HepG2 (cell line): ENCODE measurements around the gene TMC4. TPM values are rescaled to one million over a fixed set of nuclear protein-coding genes. Genes with fewer than 3 reads are reported as not detected.

ENCODE experiments used
- ATAC-seq: fragments of 200-7000 bp; cut with Tn5 transposase; 3 replicates; pipeline ENCODE4 v1.9.1; 2020; ENCODE audit warnings: mild to moderate bottlenecking, moderate library complexity
- BruUV-seq: library from RNA; stranded (reverse); fragments of 400-500 nt; replicated peaks from 2 replicates; lab custom pipeline; 2021; lab: Mats Ljungman, UMichigan
- CTCF ChIA-PET: fragments of 300-600 bp; formaldehyde crosslinking; extraction: SDS; loops from one replicate; lab custom pipeline; 2021; ENCODE audit warnings: low total read pairs, inconsistent platforms, low intra/inter-chr PET ratio; lab: Yijun Ruan, JAX
- POLR2A ChIA-PET: fragments of 350-600 bp; sonication (Branson Sonifier 250); formaldehyde crosslinking; loops from one replicate; lab custom pipeline; 2020; ENCODE audit warnings: antibody characterized with exemption, inconsistent platforms; lab: Yijun Ruan, JAX
- DNase-seq: peaks from one replicate; pipeline ENCODE4 v3.0.0-alpha.2; 2015; ENCODE audit warnings: low spot score
- FAIRE-seq: peaks from 3 replicates; lab custom pipeline; 2011; peaks lifted over from hg19 to GRCh38; lab: Jason Lieb, UNC
- H2AFZ ChIP-seq: one replicate; pipeline ENCODE4 v1.6.1; 2011; ENCODE audit warnings: low read length, inconsistent platforms
- H3K27ac ChIP-seq: fragments of 300-600 bp; 3 replicates; pipeline ENCODE4 v1.8.0; 2011; ENCODE audit warnings: mixed run types, mild to moderate bottlenecking, mixed read lengths, low read length, inconsistent platforms; ENCODE audit not compliant: insufficient read depth; ENCODE audit errors: extremely low read length
- H3K27me3 ChIP-seq, 2 experiments: fragments of 200-600 bp in 1 of 2; 2 replicates in 1 of 2; 3 replicates in 1 of 2; pipeline versions ENCODE4 v1.6.0 to v1.8.0; 2011; ENCODE audit warnings: low read length in 2 of 2, mild to moderate bottlenecking in 2 of 2, moderate library complexity in 2 of 2, inconsistent platforms in 1 of 2; ENCODE audit not compliant: insufficient read depth in 2 of 2, control insufficient read depth in 1 of 2
- H3K36me3 ChIP-seq, 2 experiments: fragments of 200-600 bp in 1 of 2; replicated peaks in 1 of 2; 2 replicates in 1 of 2; 3 replicates in 1 of 2; pipeline versions ENCODE4 v1.5.1 to v1.8.0; 2011; ENCODE audit warnings: low read length in 2 of 2, inconsistent platforms in 1 of 2; ENCODE audit not compliant: insufficient read depth in 2 of 2, control insufficient read depth in 1 of 2
- H3K4me1 ChIP-seq: 2 replicates; pipeline ENCODE4 v1.5.1; 2012; ENCODE audit warnings: low read length, inconsistent platforms; ENCODE audit not compliant: insufficient read depth
- H3K4me2 ChIP-seq: 2 replicates; pipeline ENCODE4 v1.6.0; 2011; ENCODE audit warnings: low read depth, low read length, inconsistent platforms
- H3K4me3 ChIP-seq, 3 experiments: fragments of 200-600 bp in 1 of 3; sonication (generic), shearing (Covaris generic) in 1 of 3; replicated peaks in 1 of 3; 2 replicates each; pipeline ENCODE4 v1.5.1; 2011 to 2016; ENCODE audit warnings: low read length in 3 of 3, inconsistent platforms in 2 of 3, low read depth in 2 of 3, mild to moderate bottlenecking in 2 of 3, control low read depth in 1 of 3, mixed read lengths in 1 of 3; ENCODE audit not compliant: insufficient read depth in 1 of 3
- H3K79me2 ChIP-seq: one replicate; pipeline ENCODE4 v1.6.1; 2011; ENCODE audit warnings: low read length, inconsistent platforms; ENCODE audit not compliant: insufficient read depth
- H3K9ac ChIP-seq: 2 replicates; pipeline ENCODE4 v1.6.0; 2011; ENCODE audit warnings: mild to moderate bottlenecking, low read depth, low read length, inconsistent platforms; ENCODE audit not compliant: insufficient read depth
- H3K9me3 ChIP-seq: 2 replicates; pipeline ENCODE4 v1.5.1; 2012; ENCODE audit warnings: mild to moderate bottlenecking, low read length
- H4K20me1 ChIP-seq: 2 replicates; pipeline ENCODE4 v1.6.0; 2011; ENCODE audit warnings: inconsistent platforms, mild to moderate bottlenecking, low read length, moderate library complexity; ENCODE audit not compliant: insufficient read depth
- CSRNP1 ChIP-seq: sonication (generic); formaldehyde crosslinking; IDR thresholded peaks from 2 replicates; pipeline ENCODE4 v1.8.1; 2023; ENCODE audit warnings: mild to moderate bottlenecking, missing genetic modification reagents
- JUNB ChIP-seq: sonication (generic); formaldehyde crosslinking; IDR thresholded peaks from 2 replicates; pipeline ENCODE4 v1.8.0; 2022; ENCODE audit warnings: missing genetic modification reagents, mild to moderate bottlenecking, borderline replicate concordance
- KLF16 ChIP-seq, 2 experiments: sonication (generic) in 1 of 2; formaldehyde crosslinking in 1 of 2; IDR thresholded peaks; 2 replicates each; pipeline versions ENCODE4 v1.6.1 to v1.8.0; 2016 to 2023; ENCODE audit warnings: missing genetic modification reagents in 2 of 2, missing compliant biosample characterization in 1 of 2
- NFRKB ChIP-seq: fragments of 450-650 bp; IDR thresholded peaks from 2 replicates; pipeline ENCODE4 v1.6.1; 2017
- NR2F2 ChIP-seq: IDR thresholded peaks from 2 replicates; pipeline ENCODE4 v1.6.1; 2012; ENCODE audit warnings: low read depth, inconsistent platforms, borderline replicate concordance
- REPIN1 ChIP-seq: sonication (generic); formaldehyde crosslinking; IDR thresholded peaks from 2 replicates; pipeline ENCODE4 v1.8.0; 2022; ENCODE audit warnings: missing genetic modification reagents, low read depth, mild to moderate bottlenecking, borderline replicate concordance
- THYN1 ChIP-seq: sonication (generic); formaldehyde crosslinking; IDR thresholded peaks from 2 replicates; pipeline ENCODE4 v1.8.1; 2023; ENCODE audit warnings: low read depth, mild to moderate bottlenecking, moderate library complexity, missing genetic modification reagents, borderline replicate concordance
- ZGPAT ChIP-seq: IDR thresholded peaks from 2 replicates; pipeline ENCODE4 v1.6.1; 2016; ENCODE audit warnings: mild to moderate bottlenecking
- ZNF552 ChIP-seq: sonication (generic); formaldehyde crosslinking; IDR thresholded peaks from 2 replicates; pipeline ENCODE4 v1.9.0; 2022; ENCODE audit warnings: missing genetic modification reagents, mild to moderate bottlenecking, borderline replicate concordance
- ZNF569 ChIP-seq: sonication (generic); formaldehyde crosslinking; IDR thresholded peaks from 2 replicates; pipeline ENCODE4 v1.5.0; 2020; ENCODE audit warnings: mild to moderate bottlenecking, missing genetic modification reagents, moderate library complexity, borderline replicate concordance
- ZNF619 ChIP-seq: sonication (generic); formaldehyde crosslinking; IDR thresholded peaks from 2 replicates; pipeline ENCODE4 v1.4.0; 2020; ENCODE audit warnings: mild to moderate bottlenecking, missing genetic modification reagents
- ZSCAN21 ChIP-seq: sonication (generic); formaldehyde crosslinking; IDR thresholded peaks from 2 replicates; pipeline ENCODE4 v1.8.0; 2022; ENCODE audit warnings: mild to moderate bottlenecking, missing genetic modification reagents, moderate library complexity, borderline replicate concordance
- ZSCAN31 ChIP-seq: sonication (generic); formaldehyde crosslinking; IDR thresholded peaks from 2 replicates; pipeline ENCODE4 v1.5.0; 2020; ENCODE audit warnings: low read depth, mild to moderate bottlenecking, missing genetic modification reagents
- WGBS: methylation state at CpG from one replicate; pipeline ENCODE4 v1.1.6; 2017; ENCODE audit warnings: low lambda C conversion rate; 5-methylcytosine and 5-hydroxymethylcytosine counted together
- in situ Hi-C: cut with HindIII; loops from 2 replicates; pipeline ENCODE4 v1.10.0; 2017; ENCODE audit warnings: low pct_unique_long_range_greater_than_20kb; ENCODE audit not compliant: extremely low pct_ligation_motif_present
- intact Hi-C: fragments of 100-400 bp; cut with micrococcal nuclease; formaldehyde crosslinking; loops from one replicate; pipeline ENCODE4 v1.10.0; 2022; ENCODE audit not compliant: unreplicated experiment
- polyA plus RNA-seq, 8 experiments: library from polyadenylated mRNA; depleted of rRNA in 3 of 8; stranded (reverse) in 7 of 8; unstranded in 1 of 8; fragments of >200 nt; fragmentation: Illumina TruSeq in 4 of 8; extraction: Trizol in 4 of 8; gene quantifications; 2 replicates each; pipeline versions ENCODE4 v1.2.1 to v1.2.3, GENCODE V29; 2011 to 2016; ENCODE audit warnings: low read depth in 4 of 8, missing spikeins in 1 of 8, mixed read lengths in 1 of 8; ENCODE audit not compliant: insufficient read depth in 1 of 8
- total RNA-seq, 5 experiments: library from RNA; depleted of rRNA; stranded (reverse); fragments of >200 nt; fragmentation: Illumina TruSeq; extraction: Trizol; gene quantifications; 2 replicates each; pipeline ENCODE4 v1.2.3, GENCODE V29; 2016; ENCODE audit warnings: low read depth in 1 of 5
- TF ChIP-seq, protein P1 (sequence below): sonication (generic); formaldehyde crosslinking; conservative IDR thresholded peaks from 2 replicates; pipeline ENCODE4 v1.4.0; 2020; ENCODE audit warnings: missing genetic modification reagents
- TF ChIP-seq, protein P2 (sequence below): sonication (generic); formaldehyde crosslinking; IDR thresholded peaks from 2 replicates; pipeline ENCODE4 v1.4.0; 2020; ENCODE audit warnings: mild to moderate bottlenecking, missing genetic modification reagents

Gene TMC4
- total and polyA plus RNA-seq, 2 of the 13 experiments (the other 11 are each of a cell fraction or from before 2014, with no cell fraction given) = 0.13 to 0.24 TPM

GRCh38 chr19:54136086-54136863 lies 36.7 kb downstream of the TMC4 start:
- 3% methylated on average over 23 of the region's 30 CpGs for WGBS
- H3K27ac ChIP-seq = peak overlapping the region; percentile 57
- peaks cover 8% of the 10 kb centered on the region; the same call in 1 of the 2 replicates for H4K20me1 ChIP-seq
- peak overlapping the region; percentile 72 for H2AFZ ChIP-seq
- TSS peak; percentile 93 for BruUV-seq
- no peaks in the 10 kb centered on the region; a peak in 1 of 5 replicates for H3K27me3 ChIP-seq
- ChIA-PET CTCF (no interaction called here), POLR2A (interaction anchor here (0.9 to 2.8 kb wide), 21 partner anchors 14 to 977 kb away, joined by 3 to 73 read pairs (median 5); partner anchors contain the start of genes LENG1, LENG8, LENG9 and MBOAT7)
- peaks cover 12 to 20% of the 10 kb centered on the region in 2 experiments for H3K36me3 ChIP-seq
- peak; percentile 1; the same call in 2 of the 3 replicates for ATAC-seq
- FAIRE-seq = no peak
- H3K4me2 ChIP-seq = peak overlapping the region; percentile 94
- H3K79me2 ChIP-seq = peaks cover 29% of the 10 kb centered on the region
- H3K4me3 ChIP-seq = peak overlapping the region; percentile 62 to 81 (median 70)
- DNase-seq = no peak
- intact Hi-C loops = loop anchor here (5.0 kb wide), 1 partner anchor 66 kb away; the partner anchor contains the start of gene RPS9
- H3K4me1 ChIP-seq = peaks cover 41% of the 10 kb centered on the region
- H3K9me3 ChIP-seq = peaks cover 5% of the 10 kb centered on the region
- H3K9ac ChIP-seq = peak overlapping the region; percentile 75
- in situ Hi-C loops = no loop called here
- TF ChIP-seq KLF16 (CRISPR knock-in tag; IDR thresholded peaks at IDR 0.05) (no peak), CSRNP1 (CRISPR knock-in tag) (0 out of 2 replicates have a peak, but pooled peaks have one; percentile 19), NR2F2 (no peak), ZNF619 (CRISPR knock-in tag) (0 out of 2 replicates have a peak, but pooled peaks have one; percentile 75), ZSCAN21 (no peak), NFRKB (no peak), ZGPAT (CRISPR knock-in tag) (no peak), JUNB (CRISPR knock-in tag) (no peak), THYN1 (CRISPR knock-in tag) (no peak), ZNF569 (CRISPR knock-in tag) (no peak), ZSCAN31 (0 out of 2 replicates have a peak, but pooled peaks have one; percentile 24), ZNF552 (no peak), REPIN1 (no peak)
- TF ChIP-seq, protein P1, sequence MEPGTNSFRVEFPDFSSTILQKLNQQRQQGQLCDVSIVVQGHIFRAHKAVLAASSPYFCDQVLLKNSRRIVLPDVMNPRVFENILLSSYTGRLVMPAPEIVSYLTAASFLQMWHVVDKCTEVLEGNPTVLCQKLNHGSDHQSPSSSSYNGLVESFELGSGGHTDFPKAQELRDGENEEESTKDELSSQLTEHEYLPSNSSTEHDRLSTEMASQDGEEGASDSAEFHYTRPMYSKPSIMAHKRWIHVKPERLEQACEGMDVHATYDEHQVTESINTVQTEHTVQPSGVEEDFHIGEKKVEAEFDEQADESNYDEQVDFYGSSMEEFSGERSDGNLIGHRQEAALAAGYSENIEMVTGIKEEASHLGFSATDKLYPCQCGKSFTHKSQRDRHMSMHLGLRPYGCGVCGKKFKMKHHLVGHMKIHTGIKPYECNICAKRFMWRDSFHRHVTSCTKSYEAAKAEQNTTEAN = no peak
- TF ChIP-seq, protein P2, sequence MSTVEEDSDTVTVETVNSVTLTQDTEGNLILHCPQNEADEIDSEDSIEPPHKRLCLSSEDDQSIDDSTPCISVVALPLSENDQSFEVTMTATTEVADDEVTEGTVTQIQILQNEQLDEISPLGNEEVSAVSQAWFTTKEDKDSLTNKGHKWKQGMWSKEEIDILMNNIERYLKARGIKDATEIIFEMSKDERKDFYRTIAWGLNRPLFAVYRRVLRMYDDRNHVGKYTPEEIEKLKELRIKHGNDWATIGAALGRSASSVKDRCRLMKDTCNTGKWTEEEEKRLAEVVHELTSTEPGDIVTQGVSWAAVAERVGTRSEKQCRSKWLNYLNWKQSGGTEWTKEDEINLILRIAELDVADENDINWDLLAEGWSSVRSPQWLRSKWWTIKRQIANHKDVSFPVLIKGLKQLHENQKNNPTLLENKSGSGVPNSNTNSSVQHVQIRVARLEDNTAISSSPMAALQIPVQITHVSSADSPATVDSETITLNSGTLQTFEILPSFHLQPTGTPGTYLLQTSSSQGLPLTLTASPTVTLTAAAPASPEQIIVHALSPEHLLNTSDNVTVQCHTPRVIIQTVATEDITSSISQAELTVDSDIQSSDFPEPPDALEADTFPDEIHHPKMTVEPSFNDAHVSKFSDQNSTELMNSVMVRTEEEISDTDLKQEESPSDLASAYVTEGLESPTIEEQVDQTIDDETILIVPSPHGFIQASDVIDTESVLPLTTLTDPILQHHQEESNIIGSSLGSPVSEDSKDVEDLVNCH = 0 out of 2 replicates have a peak, but pooled peaks have one; percentile 35
